Measurements from ENCODE around the gene PSMA1. TPM values are rescaled to one million over a fixed set of nuclear protein-coding genes. Genes with fewer than 3 reads are reported as not detected.

The PSMA1 gene
- total RNA-seq, 1 donor from 2014 or later, result 164 TPM

GRCh38 chr11:14520747-14521151 is 563 bp upstream of the PSMA1 start:
- Histone ChIP-seq H3K9ac (ENCODE audit: low read length) (peak overlapping the region; percentile 99), H3K79me2 (ENCODE audit: insufficient read depth, low read length) (peaks cover 37% of the 10 kb centered on the region), H3K9me3 (ENCODE audit: insufficient read depth, low read depth, low read length) (no peaks in the 10 kb centered on the region), H3K4me2 (ENCODE audit: low read length) (peak overlapping the region; percentile 98), H3K4me3 (ENCODE audit: insufficient read depth, low read depth, low read length) (peak overlapping the region; percentile 98), H4K20me1 (ENCODE audit: insufficient read depth, low read length) (peaks cover 13% of the 10 kb centered on the region), H3K27ac (ENCODE audit: low read depth, low read length) (peak overlapping the region; percentile 96), H2AFZ (ENCODE audit: low read depth, low read length) (peak overlapping the region; percentile 99), H3K27me3 (ENCODE audit: insufficient read depth, low read length) (no peaks in the 10 kb centered on the region), H3K4me1 (ENCODE audit: insufficient read depth, low read length) (peaks cover 5% of the 10 kb centered on the region), H3K36me3 (ENCODE audit: insufficient read depth, low read length) (peaks cover 15% of the 10 kb centered on the region)
- H3K27ac Mint-ChIP-seq (ENCODE audit: unreplicated experiment), result peak overlapping the region; percentile 98
- peak; percentile 41 for FAIRE-seq
- peak overlapping the region; percentile 95 for H3K4me3 Mint-ChIP-seq (ENCODE audit: unreplicated experiment)
- H3K9me3 Mint-ChIP-seq (ENCODE audit: unreplicated experiment), result no peaks in the 10 kb centered on the region
- TF ChIP-seq EZH2 (IDR thresholded peaks at IDR 0.05; ENCODE audit: insufficient read depth, low read length) (no peak), CTCF (IDR thresholded peaks at IDR 0.05; ENCODE audit: insufficient read depth, low read depth, low read length) (no peak)
- no peaks in the 10 kb centered on the region for H3K27me3 Mint-ChIP-seq (ENCODE audit: low read depth, unreplicated experiment)
- peaks cover 8% of the 10 kb centered on the region for H3K4me1 Mint-ChIP-seq (ENCODE audit: low read depth, unreplicated experiment)
- peaks cover 1% of the 10 kb centered on the region for H3K36me3 Mint-ChIP-seq (ENCODE audit: low read depth, unreplicated experiment)
- DNase-seq (ENCODE audit: low read depth), result no peak

DNA sequence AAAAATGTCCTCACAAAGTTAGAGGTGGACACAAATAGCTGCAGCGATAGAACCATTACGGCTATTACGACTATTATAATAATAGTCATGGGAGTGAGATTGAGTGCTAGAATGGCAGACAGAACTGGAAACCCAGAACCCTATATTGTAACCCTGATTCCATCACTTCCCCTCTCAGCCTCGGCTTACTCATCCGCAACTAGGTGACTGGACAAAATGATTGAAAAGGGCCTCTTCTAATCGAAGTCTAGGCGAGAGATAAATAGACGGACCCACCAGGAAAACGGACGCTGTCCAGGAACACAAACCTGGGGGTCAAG is 629 bp downstream of the PSMA1 start:
- FAIRE-seq (no peak), DNase-seq (ENCODE audit: low read depth) (no peak)
- Histone ChIP-seq H3K79me2 (ENCODE audit: insufficient read depth, low read length) (peaks cover 44% of the 10 kb centered on the region), H4K20me1 (ENCODE audit: insufficient read depth, low read length) (peaks cover 17% of the 10 kb centered on the region), H3K36me3 (ENCODE audit: insufficient read depth, low read length) (peaks cover 21% of the 10 kb centered on the region), H3K9me3 (ENCODE audit: insufficient read depth, low read depth, low read length) (no peaks in the 10 kb centered on the region), H3K4me1 (ENCODE audit: insufficient read depth, low read length) (peaks cover 5% of the 10 kb centered on the region), H3K4me2 (ENCODE audit: low read length) (peak overlapping the region; percentile 98), H2AFZ (ENCODE audit: low read depth, low read length) (peak overlapping the region; percentile 89), H3K4me3 (ENCODE audit: insufficient read depth, low read depth, low read length) (peak overlapping the region; percentile 98), H3K27me3 (ENCODE audit: insufficient read depth, low read length) (no peaks in the 10 kb centered on the region), H3K27ac (ENCODE audit: low read depth, low read length) (peak overlapping the region; percentile 96), H3K9ac (ENCODE audit: low read length) (peak overlapping the region; percentile 99)
- H3K9me3 Mint-ChIP-seq (ENCODE audit: unreplicated experiment), result no peaks in the 10 kb centered on the region
- peak overlapping the region; percentile 98 for H3K27ac Mint-ChIP-seq (ENCODE audit: unreplicated experiment)
- TF ChIP-seq CTCF (IDR thresholded peaks at IDR 0.05; ENCODE audit: insufficient read depth, low read depth, low read length) (no peak), EZH2 (IDR thresholded peaks at IDR 0.05; ENCODE audit: insufficient read depth, low read length) (no peak)
- H3K4me1 Mint-ChIP-seq (ENCODE audit: low read depth, unreplicated experiment), result peaks cover 8% of the 10 kb centered on the region
- peak overlapping the region; percentile 95 for H3K4me3 Mint-ChIP-seq (ENCODE audit: unreplicated experiment)
- no peaks in the 10 kb centered on the region for H3K27me3 Mint-ChIP-seq (ENCODE audit: low read depth, unreplicated experiment)
- peaks cover 1% of the 10 kb centered on the region for H3K36me3 Mint-ChIP-seq (ENCODE audit: low read depth, unreplicated experiment)

GRCh38 chr11:14518820-14519219 is 1.4 kb downstream of the PSMA1 start:
- TF ChIP-seq CTCF (IDR thresholded peaks at IDR 0.05; ENCODE audit: insufficient read depth, low read depth, low read length) (no peak), EZH2 (IDR thresholded peaks at IDR 0.05; ENCODE audit: insufficient read depth, low read length) (no peak)
- peak overlapping the region; percentile 95 for H3K4me3 Mint-ChIP-seq (ENCODE audit: unreplicated experiment)
- Histone ChIP-seq H3K4me1 (ENCODE audit: insufficient read depth, low read length) (peaks cover 5% of the 10 kb centered on the region), H3K4me3 (ENCODE audit: insufficient read depth, low read depth, low read length) (peak overlapping the region; percentile 98), H3K36me3 (ENCODE audit: insufficient read depth, low read length) (peaks cover 27% of the 10 kb centered on the region), H4K20me1 (ENCODE audit: insufficient read depth, low read length) (peaks cover 17% of the 10 kb centered on the region), H3K9me3 (ENCODE audit: insufficient read depth, low read depth, low read length) (no peaks in the 10 kb centered on the region), H3K9ac (ENCODE audit: low read length) (peak overlapping the region; percentile 99), H3K79me2 (ENCODE audit: insufficient read depth, low read length) (peaks cover 44% of the 10 kb centered on the region), H2AFZ (ENCODE audit: low read depth, low read length) (no peak overlapping the region), H3K27me3 (ENCODE audit: insufficient read depth, low read length) (no peaks in the 10 kb centered on the region), H3K4me2 (ENCODE audit: low read length) (peak overlapping the region; percentile 98), H3K27ac (ENCODE audit: low read depth, low read length) (peak overlapping the region; percentile 96)
- H3K27me3 Mint-ChIP-seq (ENCODE audit: low read depth, unreplicated experiment), result no peaks in the 10 kb centered on the region
- DNase-seq (ENCODE audit: low read depth) (no peak), FAIRE-seq (no peak)
- H3K27ac Mint-ChIP-seq (ENCODE audit: unreplicated experiment), result peak overlapping the region; percentile 98
- peaks cover 1% of the 10 kb centered on the region for H3K36me3 Mint-ChIP-seq (ENCODE audit: low read depth, unreplicated experiment)
- H3K4me1 Mint-ChIP-seq (ENCODE audit: low read depth, unreplicated experiment), result peaks cover 8% of the 10 kb centered on the region
- no peaks in the 10 kb centered on the region for H3K9me3 Mint-ChIP-seq (ENCODE audit: unreplicated experiment)

All from astrocyte (in vitro differentiated cells and primary cell).